ENCODE results near the gene EML1. TPM values are rescaled to one million over a fixed set of nuclear protein-coding genes. Genes with fewer than 3 reads are reported as not detected.

Gene EML1
- total RNA-seq, 1 donor, result under 0.01 TPM

- H3K9me3 ChIP-seq (ENCODE audit: low read depth, low read length), result no peaks in the 10 kb centered on the region
- no peaks in the 10 kb centered on the region for H3K4me1 ChIP-seq (ENCODE audit: insufficient read depth, low read length)
- H3K27me3 ChIP-seq (ENCODE audit: insufficient read depth, low read length), result no peaks in the 10 kb centered on the region
- no peak overlapping the region for H3K4me3 ChIP-seq (ENCODE audit: low read length)
Measured at GRCh38 chr14:99961826-99962518, 168.8 kb downstream of the EML1 start.

GRCh38 chr14:99964979-99965378 lies 171.8 kb downstream of the EML1 start:
- Histone ChIP-seq H3K4me3 (ENCODE audit: low read length) (no peak overlapping the region), H3K4me1 (ENCODE audit: insufficient read depth, low read length) (no peaks in the 10 kb centered on the region), H3K27me3 (ENCODE audit: insufficient read depth, low read length) (peaks cover 12% of the 10 kb centered on the region), H3K9me3 (ENCODE audit: low read depth, low read length) (no peaks in the 10 kb centered on the region)

GRCh38 chr14:99966037-99966835 lies 173.0 kb downstream of the EML1 start:
- Histone ChIP-seq H3K4me3 (ENCODE audit: low read length) (no peak overlapping the region), H3K4me1 (ENCODE audit: insufficient read depth, low read length) (no peaks in the 10 kb centered on the region), H3K9me3 (ENCODE audit: low read depth, low read length) (no peaks in the 10 kb centered on the region), H3K27me3 (ENCODE audit: insufficient read depth, low read length) (peaks cover 22% of the 10 kb centered on the region)

- H3K27me3 ChIP-seq (ENCODE audit: insufficient read depth, low read length), result peaks cover 22% of the 10 kb centered on the region
- no peak overlapping the region for H3K4me3 ChIP-seq (ENCODE audit: low read length)
- H3K4me1 ChIP-seq (ENCODE audit: insufficient read depth, low read length), result no peaks in the 10 kb centered on the region
- H3K9me3 ChIP-seq (ENCODE audit: low read depth, low read length), result no peaks in the 10 kb centered on the region
Measured at GRCh38 chr14:99966912-99967311, 173.7 kb downstream of the EML1 start.

- Histone ChIP-seq H3K4me3 (ENCODE audit: low read length) (no peak overlapping the region), H3K9me3 (ENCODE audit: low read depth, low read length) (no peaks in the 10 kb centered on the region), H3K4me1 (ENCODE audit: insufficient read depth, low read length) (peaks cover 6% of the 10 kb centered on the region), H3K27me3 (ENCODE audit: insufficient read depth, low read length) (peaks cover 27% of the 10 kb centered on the region)
Measured at GRCh38 chr14:99968191-99968920, 175.1 kb downstream of the EML1 start.

GRCh38 chr14:99968941-99969340 lies 175.7 kb downstream of the EML1 start:
- peaks cover 27% of the 10 kb centered on the region for H3K27me3 ChIP-seq (ENCODE audit: insufficient read depth, low read length)
- H3K4me3 ChIP-seq (ENCODE audit: low read length), result no peak overlapping the region
- H3K9me3 ChIP-seq (ENCODE audit: low read depth, low read length), result no peaks in the 10 kb centered on the region
- H3K4me1 ChIP-seq (ENCODE audit: insufficient read depth, low read length), result peaks cover 6% of the 10 kb centered on the region

- no peaks in the 10 kb centered on the region for H3K9me3 ChIP-seq (ENCODE audit: low read depth, low read length)
- H3K4me3 ChIP-seq (ENCODE audit: low read length), result no peak overlapping the region
- peaks cover 27% of the 10 kb centered on the region for H3K27me3 ChIP-seq (ENCODE audit: insufficient read depth, low read length)
- peaks cover 6% of the 10 kb centered on the region for H3K4me1 ChIP-seq (ENCODE audit: insufficient read depth, low read length)
Measured at GRCh38 chr14:99969673-99970322, 176.6 kb downstream of the EML1 start.

- Histone ChIP-seq H3K4me3 (ENCODE audit: low read length) (peak overlapping the region; percentile 49), H3K9me3 (ENCODE audit: low read depth, low read length) (no peaks in the 10 kb centered on the region), H3K4me1 (ENCODE audit: insufficient read depth, low read length) (peaks cover 6% of the 10 kb centered on the region), H3K27me3 (ENCODE audit: insufficient read depth, low read length) (peaks cover 27% of the 10 kb centered on the region)
Measured at GRCh38 chr14:99971087-99971940, 178.1 kb downstream of the EML1 start.

GRCh38 chr14:99971941-99972747 lies 178.9 kb downstream of the EML1 start:
- H3K4me3 ChIP-seq (ENCODE audit: low read length), result peak overlapping the region; percentile 49
- peaks cover 6% of the 10 kb centered on the region for H3K4me1 ChIP-seq (ENCODE audit: insufficient read depth, low read length)

GRCh38 chr14:99972748-99973466 lies 179.7 kb downstream of the EML1 start:
- Histone ChIP-seq H3K27me3 (ENCODE audit: insufficient read depth, low read length) (peaks cover 27% of the 10 kb centered on the region), H3K4me1 (ENCODE audit: insufficient read depth, low read length) (peaks cover 6% of the 10 kb centered on the region), H3K4me3 (ENCODE audit: low read length) (peak overlapping the region; percentile 40), H3K9me3 (ENCODE audit: low read depth, low read length) (no peaks in the 10 kb centered on the region)

More at GRCh38 chr14:99971941-99972747, 178.9 kb downstream of the EML1 start:
- H3K9me3 ChIP-seq (ENCODE audit: low read depth, low read length), result no peaks in the 10 kb centered on the region
- H3K27me3 ChIP-seq (ENCODE audit: insufficient read depth, low read length), result peaks cover 27% of the 10 kb centered on the region

- H3K4me1 ChIP-seq (ENCODE audit: insufficient read depth, low read length), result peaks cover 6% of the 10 kb centered on the region
- H3K27me3 ChIP-seq (ENCODE audit: insufficient read depth, low read length), result peaks cover 12% of the 10 kb centered on the region
- no peak overlapping the region for H3K4me3 ChIP-seq (ENCODE audit: low read length)
- H3K9me3 ChIP-seq (ENCODE audit: low read depth, low read length), result no peaks in the 10 kb centered on the region
Measured at GRCh38 chr14:99975190-99975589, 182.0 kb downstream of the EML1 start.

GRCh38 chr14:99976021-99976420 lies 182.8 kb downstream of the EML1 start:
- H3K9me3 ChIP-seq (ENCODE audit: low read depth, low read length), result no peaks in the 10 kb centered on the region
- peaks cover 4% of the 10 kb centered on the region for H3K27me3 ChIP-seq (ENCODE audit: insufficient read depth, low read length)
- H3K4me3 ChIP-seq (ENCODE audit: low read length), result no peak overlapping the region
- H3K4me1 ChIP-seq (ENCODE audit: insufficient read depth, low read length), result peaks cover 6% of the 10 kb centered on the region

- H3K4me3 ChIP-seq (ENCODE audit: low read length), result no peak overlapping the region
- no peaks in the 10 kb centered on the region for H3K9me3 ChIP-seq (ENCODE audit: low read depth, low read length)
- peaks cover 4% of the 10 kb centered on the region for H3K27me3 ChIP-seq (ENCODE audit: insufficient read depth, low read length)
- peaks cover 6% of the 10 kb centered on the region for H3K4me1 ChIP-seq (ENCODE audit: insufficient read depth, low read length)
Measured at GRCh38 chr14:99976681-99977080, 183.5 kb downstream of the EML1 start.

All from mononuclear cell (primary cell).